T-helper 1 cell treated with Interleukin-12 subunit alpha and Interleukin-12 subunit beta and Interleukin-4 antibody, amounts not matched to agents 30 ng/mL and 1 ng/mL, for 36 hours (primary cell): ENCODE data around the gene DENND1C. TPM values are rescaled to one million over a fixed set of nuclear protein-coding genes. Genes with fewer than 3 reads are reported as not detected.
"Not testable (repeated sequence)": the region's sequence is repeated elsewhere in the genome, so short reads cannot be mapped to it uniquely, and the experiment has no call there.

Source experiments
- intact Hi-C: fragments of 100-400 bp; cut with micrococcal nuclease; formaldehyde crosslinking; loops from one replicate; pipeline ENCODE4 v1.15.1; 2024
- total RNA-seq: library from RNA; stranded (reverse); gene quantifications from 2 replicates; pipeline ENCODE4 v1.2.3, GENCODE V29; 2022

DENND1C gene
- total RNA-seq, 1 donor from 2014 or later = 116 TPM

- intact Hi-C loops = no loop called here
Measured at GRCh38 chr19:6509118-6509971, 27.8 kb upstream of the DENND1C start.

GRCh38 chr19:6508028-6508771, 26.6 kb upstream of the DENND1C start:
- intact Hi-C loops = not testable (repeated sequence)

- intact Hi-C loops = loop anchor here (1.0 kb wide), 3 partner anchors 21 to 78 kb away; no protein-coding TSS in a partner anchor
Measured at GRCh38 chr19:6503407-6504201, 22.0 kb upstream of the DENND1C start.

- intact Hi-C loops = loop anchor here (1.0 kb wide), 1 partner anchor 13 kb away; no protein-coding TSS in a partner anchor
Measured at GRCh38 chr19:6501740-6502648, 20.4 kb upstream of the DENND1C start, which contains the start of gene TUBB4A. TSS of gene TUBB4A (minus strand) at chr19:6502309. CDS start at chr19:6502212, 97 bp downstream.

- intact Hi-C loops = no loop called here
Measured at GRCh38 chr19:6500837-6501739, 19.5 kb upstream of the DENND1C start.

- intact Hi-C loops = no loop called here
Measured at GRCh38 chr19:6499052-6499790, 17.6 kb upstream of the DENND1C start.

GRCh38 chr19:6498294-6499036, 16.9 kb upstream of the DENND1C start:
- intact Hi-C loops = no loop called here

GRCh38 chr19:6495947-6496346, 14.4 kb upstream of the DENND1C start:
- intact Hi-C loops = no loop called here

- intact Hi-C loops = no loop called here
Measured at GRCh38 chr19:6494438-6495036, 12.9 kb upstream of the DENND1C start.

GRCh38 chr19:6491802-6492592, 10.4 kb upstream of the DENND1C start:
- intact Hi-C loops = no loop called here

GRCh38 chr19:6490134-6490533, 8.5 kb upstream of the DENND1C start:
- intact Hi-C loops = no loop called here

GRCh38 chr19:6489278-6490061, 7.9 kb upstream of the DENND1C start:
- intact Hi-C loops = loop anchor here (1.0 kb wide), 1 partner anchor 13 kb away; the partner anchor contains the start of gene TUBB4A

- intact Hi-C loops = no loop called here
Measured at GRCh38 chr19:6484831-6485230, 3.2 kb upstream of the DENND1C start.

GRCh38 chr19:6484230-6484629, 2.6 kb upstream of the DENND1C start:
- intact Hi-C loops = no loop called here

GRCh38 chr19:6483235-6483634, 1.6 kb upstream of the DENND1C start:
- intact Hi-C loops = no loop called here

- intact Hi-C loops = loop anchor here (1.0 kb wide), 2 partner anchors 22 to 121 kb away; partner anchors contain the start of gene CLPP
Measured at GRCh38 chr19:6482343-6482686, 728 bp upstream of the DENND1C start.
